SK-N-MC (cell line): ENCODE results near the gene A2ML1.
"Not testable (repeated sequence)": the region's sequence is repeated elsewhere in the genome, so short reads cannot be mapped to it uniquely, and the experiment has no call there.

ENCODE experiments used
- DNase-seq: peaks from one replicate; pipeline ENCODE4 v3.0.0-alpha.2; 2011; ENCODE audit warnings: low read depth, low spot score
- H3K27ac ChIP-seq: fragments of 200-600 bp; sonication (generic); 2 replicates; pipeline ENCODE4 v1.5.1; 2016; ENCODE audit warnings: mixed run types
- H3K36me3 ChIP-seq: fragments of 200-600 bp; sonication (generic); 2 replicates; pipeline ENCODE4 v1.6.1; 2017; ENCODE audit warnings: antibody characterized with exemption, low read length, mixed read lengths; ENCODE audit not compliant: insufficient read depth
- H3K4me3 ChIP-seq: fragments of 200-600 bp; sonication (generic); 2 replicates; pipeline ENCODE4 v1.5.1; 2016
- H3K9ac ChIP-seq: fragments of 200-600 bp; sonication (generic); 2 replicates; pipeline ENCODE4 v1.8.0; 2017; ENCODE audit warnings: mixed run types, mixed read lengths; ENCODE audit not compliant: insufficient read length
- H3K9me3 ChIP-seq: fragments of 200-600 bp; sonication (generic); 2 replicates; pipeline ENCODE4 v1.6.1; 2017; ENCODE audit warnings: low read depth, mild to moderate bottlenecking, antibody characterized with exemption, low read length, moderate library complexity, mixed read lengths
- EZH2 ChIP-seq: fragments of 200-600 bp; sonication (generic); IDR thresholded peaks from one replicate; pipeline ENCODE4 v1.6.1; 2017; ENCODE audit warnings: antibody characterized with exemption
- FOXP2 ChIP-seq: optimal IDR thresholded peaks from 2 replicates; pipeline ENCODE3; 2011; ENCODE audit warnings: mild to moderate bottlenecking, moderate library complexity; ENCODE audit not compliant: insufficient read depth; ENCODE audit errors: extremely low read length, control extremely low read depth
- POLR2AphosphoS5 ChIP-seq: IDR thresholded peaks from 2 replicates; pipeline ENCODE4 v1.6.1; 2012; ENCODE audit warnings: mild to moderate bottlenecking, low read depth, low read length, borderline replicate concordance

Gene A2ML1

GRCh38 chr12:8914716-8915526 lies 92.5 kb downstream of the A2ML1 start:
- TF ChIP-seq FOXP2 = no peak
- no peak for TF ChIP-seq POLR2AphosphoS5
- Histone ChIP-seq H3K9me3 (no peaks in the 10 kb centered on the region), H3K9ac (peak overlapping the region; percentile 60), H3K4me3 (peak overlapping the region; percentile 91), H3K27ac (no peak overlapping the region), H3K36me3 (peaks cover 12% of the 10 kb centered on the region; the same call in 1 of the 2 replicates)
- no peak for DNase-seq

- H3K36me3 ChIP-seq = peaks cover 16% of the 10 kb centered on the region; the same call in 1 of the 2 replicates
- TF ChIP-seq POLR2AphosphoS5 = no peak
- TF ChIP-seq EZH2 = no peak
- no peak for TF ChIP-seq FOXP2
- H3K9ac ChIP-seq = peak overlapping the region; percentile 11
- no peak overlapping the region for H3K27ac ChIP-seq
- no peak for DNase-seq
- H3K4me3 ChIP-seq = peak overlapping the region; percentile 91; the same call in 1 of the 2 replicates
- no peaks in the 10 kb centered on the region for H3K9me3 ChIP-seq
These were observed 93.7 kb downstream of the A2ML1 start for GRCh38 chr12:8916154-8916553.

- TF ChIP-seq POLR2AphosphoS5 = no peak
- no peak for TF ChIP-seq FOXP2
- no peak for TF ChIP-seq EZH2
- no peak for DNase-seq
- Histone ChIP-seq H3K9me3 (no peaks in the 10 kb centered on the region), H3K36me3 (peaks cover 23% of the 10 kb centered on the region; the same call in 1 of the 2 replicates), H3K4me3 (no peak overlapping the region), H3K27ac (no peak overlapping the region), H3K9ac (no peak overlapping the region)
These were observed 94.6 kb downstream of the A2ML1 start for GRCh38 chr12:8917031-8917430.

- Histone ChIP-seq H3K9ac (no peak overlapping the region), H3K27ac (no peak overlapping the region), H3K9me3 (no peaks in the 10 kb centered on the region), H3K36me3 (peaks cover 30% of the 10 kb centered on the region; the same call in 1 of the 2 replicates), H3K4me3 (no peak overlapping the region)
- TF ChIP-seq EZH2 (no peak), POLR2AphosphoS5 (no peak), FOXP2 (no peak)
- DNase-seq = no peak
These were observed 95.3 kb downstream of the A2ML1 start for GRCh38 chr12:8917751-8918150.

GRCh38 chr12:8919643-8920042 lies 97.2 kb downstream of the A2ML1 start:
- DNase-seq, H3K9me3 ChIP-seq, H3K27ac ChIP-seq, H3K4me3 ChIP-seq, H3K9ac ChIP-seq: not testable (repeated sequence)
- peaks cover 35% of the 10 kb centered on the region for H3K36me3 ChIP-seq

- H3K9ac ChIP-seq = no peak overlapping the region
- no peak overlapping the region for H3K27ac ChIP-seq
- H3K36me3 ChIP-seq = peaks cover 35% of the 10 kb centered on the region
- no peak overlapping the region for H3K4me3 ChIP-seq
- no peak for TF ChIP-seq FOXP2
- no peak for TF ChIP-seq EZH2
- TF ChIP-seq POLR2AphosphoS5 = no peak
- DNase-seq = no peak
- H3K9me3 ChIP-seq = no peaks in the 10 kb centered on the region
These were observed 100.1 kb downstream of the A2ML1 start for GRCh38 chr12:8922544-8922943.
